SK-N-SH treated with all-trans-retinoic acid at 6 μM for 48 hours (cell line): ENCODE results near the gene MLX.

Experiments used
- ARNTL ChIP-seq: fragments of 450-650 bp; formaldehyde crosslinking; IDR thresholded peaks from 2 replicates; pipeline ENCODE4 v1.5.0; 2020; ENCODE audit warnings: low read depth, mild to moderate bottlenecking, moderate library complexity, borderline replicate concordance
- PATZ1 ChIP-seq: fragments of 250-450 bp; sonication (Bioruptor Pico); IDR thresholded peaks from 2 replicates; pipeline ENCODE4 v1.8.0; 2020; ENCODE audit warnings: mild to moderate bottlenecking, moderate library complexity, borderline replicate concordance
- PPARA ChIP-seq: fragments of 250-450 bp; sonication (Bioruptor Pico); IDR thresholded peaks from 2 replicates; pipeline ENCODE4 v1.5.0; 2020; ENCODE audit warnings: mild to moderate bottlenecking, borderline replicate concordance

DNA sequence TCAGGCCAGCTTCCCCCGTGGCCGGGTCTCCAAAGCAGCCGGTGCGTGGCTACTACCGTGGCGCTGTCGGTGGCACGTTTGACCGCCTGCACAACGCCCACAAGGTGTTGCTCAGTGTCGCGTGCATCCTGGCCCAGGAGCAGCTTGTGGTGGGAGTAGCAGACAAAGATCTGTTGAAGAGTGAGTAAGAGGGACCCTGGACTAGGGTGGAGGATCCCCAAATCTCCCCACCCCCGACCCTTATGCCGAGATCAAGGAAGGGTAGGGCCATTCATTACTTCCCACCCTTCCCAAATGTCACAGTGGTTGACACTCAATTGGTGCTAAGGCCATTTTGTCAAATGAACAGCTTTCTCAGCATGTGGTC, 3.8 kb upstream of the MLX start:
- TF ChIP-seq PATZ1 (CRISPR knock-in tag) (no peak), ARNTL (CRISPR knock-in tag) (no peak), PPARA (CRISPR knock-in tag) (no peak)
